Right cardiac atrium (tissue), 5 donors: ENCODE data around the gene ITPK1. TPM values are rescaled to one million over a fixed set of nuclear protein-coding genes. Genes with fewer than 3 reads are reported as not detected.

ENCODE experiments used
- ATAC-seq, 2 donors: fragments of 200-7000 bp; cut with Tn5 transposase; one replicate each; pipeline versions ENCODE4 v1.8.0 to v1.9.1; 2020; ENCODE audit warnings: moderate library complexity in 2 of 2, mild to moderate bottlenecking in 1 of 2
- DNase-seq, 3 donors: peaks; one replicate each; pipeline ENCODE4 v3.0.0-alpha.2; 2020
- H3K27ac ChIP-seq: one replicate; pipeline ENCODE4 v1.5.1; 2013; ENCODE audit warnings: mild to moderate bottlenecking, low read length, control low read depth, moderate library complexity
- H3K27me3 ChIP-seq: one replicate; pipeline ENCODE4 v1.6.1; 2013; ENCODE audit not compliant: control insufficient read depth, insufficient read depth
- H3K4me1 ChIP-seq: one replicate; pipeline ENCODE4 v1.6.1; 2013; ENCODE audit warnings: low read length; ENCODE audit not compliant: control insufficient read depth, insufficient read depth
- H3K4me3 ChIP-seq: one replicate; pipeline ENCODE4 v1.5.1; 2013; ENCODE audit warnings: low read length, control low read depth
- H3K9me3 ChIP-seq: one replicate; pipeline ENCODE4 v1.6.1; 2013; ENCODE audit warnings: low read length; ENCODE audit not compliant: control insufficient read depth
- WGBS: extraction: QIAGEN DNeasy Blood & Tissue Kit; methylation state at CpG from one replicate; pipeline ENCODE4 v1.1.7; 2013; 5-methylcytosine and 5-hydroxymethylcytosine counted together
- intact Hi-C, 4 donors: fragments of 100-400 bp; cut with DNase I; formaldehyde crosslinking; loops; one replicate each; pipeline versions ENCODE4 v1.11.0 to v1.14.0; 2022 to 2023
- polyA plus RNA-seq: library from polyadenylated mRNA; stranded (reverse); fragments of 200-250 nt; gene quantifications from one replicate; pipeline ENCODE4 v1.2.3, GENCODE V29; 2013
- total RNA-seq, 4 donors: library from RNA; stranded (reverse); fragmentation: NEBNext Ultra II Directional; extraction: Animal tissue kit (Norgen Biotek cat#: 25700); gene quantifications; one replicate each; pipeline ENCODE4 v1.2.1, GENCODE V29; 2021
- donor health status: healthy with polysubstance abuse.
- donor health status: DM: no; HTN: yes; CAD: no.
- donor health status: DM: no; HTN: no; CAD: no.
- donor health status: DM: no; HTN: yes; CAD: no; lungs with severe emphysema.
- donor health status: DM: yes; HTN: yes; CAD: no.

The ITPK1 gene
- total and polyA plus RNA-seq, 5 donors, result 78.2 to 135 (median 128) TPM

DNA sequence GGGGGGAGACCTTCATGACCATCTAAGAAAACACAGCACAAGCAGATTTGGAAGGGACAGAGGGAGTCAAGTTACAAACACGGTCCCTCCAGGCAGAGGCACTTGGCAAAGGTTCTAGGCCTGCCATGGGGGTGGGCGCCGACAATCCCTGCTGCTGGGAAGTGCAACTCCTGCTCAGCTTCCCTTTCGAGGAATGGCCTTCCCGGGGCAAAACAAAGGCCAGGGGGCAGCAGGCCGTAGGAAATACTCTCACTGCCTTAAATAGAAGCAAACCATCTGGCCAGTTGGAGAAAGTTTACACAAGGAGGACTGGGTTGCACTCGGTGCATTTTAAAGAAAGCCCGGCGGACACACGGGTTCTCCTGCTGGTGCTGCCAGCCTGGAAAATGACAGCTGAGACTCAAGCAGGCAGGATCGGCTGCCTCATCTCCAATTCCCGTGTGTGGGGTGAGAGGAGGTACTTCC is 65.8 kb downstream of the ITPK1 start:
- DNase-seq (peak in 2 of 3 donors; percentile 57 to 59), ATAC-seq (no peak)
- H3K4me1 ChIP-seq, result peaks cover 18% of the 10 kb centered on the region
- no peak overlapping the region for H3K4me3 ChIP-seq
- H3K9me3 ChIP-seq, result no peaks in the 10 kb centered on the region
- no peaks in the 10 kb centered on the region for H3K27me3 ChIP-seq
- intact Hi-C loops, result no loop called here
- 22% methylated on average over 12 of the region's 12 CpGs for WGBS
- H3K27ac ChIP-seq, result peak overlapping the region; percentile 40

- Histone ChIP-seq H3K27me3 (no peaks in the 10 kb centered on the region), H3K9me3 (no peaks in the 10 kb centered on the region), H3K4me1 (peaks cover 19% of the 10 kb centered on the region), H3K4me3 (no peak overlapping the region), H3K27ac (peak overlapping the region; percentile 40)
- ATAC-seq (no peak), DNase-seq (peak in 2 of 3 donors; percentile 21 to 41)
- 65% methylated on average over 4 of the region's 4 CpGs for WGBS
- intact Hi-C loops, result no loop called here
These were observed 66.4 kb downstream of the ITPK1 start for GRCh38 chr14:93049315-93049714.

GRCh38 chr14:93048843-93049242 is 66.9 kb downstream of the ITPK1 start:
- no peak for ATAC-seq
- H3K27ac ChIP-seq, result peak overlapping the region; percentile 15

DNA sequence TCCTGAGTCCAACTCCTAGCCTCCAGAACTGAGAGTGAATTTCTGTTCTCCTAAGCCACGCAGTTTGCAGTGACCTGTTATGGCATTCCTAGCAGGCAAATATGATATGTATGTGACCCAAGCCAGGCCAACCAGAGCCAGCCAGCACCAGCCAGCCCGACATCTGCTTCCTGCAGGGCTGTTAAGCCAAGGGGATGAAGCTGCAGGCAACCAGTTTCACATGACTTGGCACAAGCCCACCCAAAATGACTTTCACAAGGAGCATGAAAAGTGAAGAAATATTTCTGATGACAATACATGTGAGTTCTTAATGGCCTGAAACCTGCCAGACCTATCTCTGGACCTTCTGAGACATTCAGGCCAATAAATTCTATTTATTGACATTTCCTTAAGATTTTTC is 68.1 kb downstream of the ITPK1 start:
- intact Hi-C loops, result no loop called here
- no peak for ATAC-seq
- Histone ChIP-seq H3K9me3 (no peaks in the 10 kb centered on the region), H3K4me3 (no peak overlapping the region), H3K27ac (no peak overlapping the region), H3K4me1 (peaks cover 26% of the 10 kb centered on the region), H3K27me3 (no peaks in the 10 kb centered on the region)
- WGBS, result 70% methylated on average over 2 of the region's 2 CpGs
- DNase-seq, result peak in 2 of 3 donors; percentile 27 to 33

More at GRCh38 chr14:93048843-93049242, 66.9 kb downstream of the ITPK1 start:
- intact Hi-C loops, result no loop called here
- Histone ChIP-seq H3K9me3 (no peaks in the 10 kb centered on the region), H3K4me1 (peaks cover 19% of the 10 kb centered on the region), H3K4me3 (no peak overlapping the region), H3K27me3 (no peaks in the 10 kb centered on the region)
- WGBS, result 90% methylated on average over 2 of the region's 2 CpGs
- peak in 2 of 3 donors; percentile 11 to 25 for DNase-seq

- WGBS, result 82% methylated on average over 4 of the region's 4 CpGs
- no peaks in the 10 kb centered on the region for H3K27me3 ChIP-seq
- no peak for ATAC-seq
- intact Hi-C loops, result no loop called here
- no peaks in the 10 kb centered on the region for H3K9me3 ChIP-seq
- no peak overlapping the region for H3K4me3 ChIP-seq
- no peak overlapping the region for H3K27ac ChIP-seq
- DNase-seq, result no peak
- H3K4me1 ChIP-seq, result peaks cover 30% of the 10 kb centered on the region
These were observed 68.6 kb downstream of the ITPK1 start for GRCh38 chr14:93047157-93047556.

DNA sequence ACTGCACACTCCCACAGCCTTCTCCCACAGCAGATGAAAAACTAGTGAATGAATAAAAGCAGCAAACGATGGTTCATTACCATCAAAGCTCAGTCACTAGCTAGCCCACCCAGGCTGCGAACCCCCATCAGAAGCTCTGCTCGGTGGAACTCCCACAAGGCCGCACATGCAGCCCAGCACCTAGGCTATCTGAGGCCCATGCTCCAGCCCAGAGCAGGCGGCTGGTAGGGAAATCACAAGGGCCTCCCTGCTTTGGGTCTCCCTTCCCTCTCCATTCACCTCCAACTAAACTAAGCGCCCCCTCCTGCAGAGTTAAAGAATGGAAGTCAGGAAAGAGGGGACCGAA is 69.0 kb downstream of the ITPK1 start:
- intact Hi-C loops, result no loop called here
- no peaks in the 10 kb centered on the region for H3K27me3 ChIP-seq
- H3K4me3 ChIP-seq, result no peak overlapping the region
- peaks cover 31% of the 10 kb centered on the region for H3K4me1 ChIP-seq
- H3K27ac ChIP-seq, result peak overlapping the region; percentile 44
- DNase-seq, result peak in 2 of 3 donors; percentile 19 to 41
- WGBS, result 90% methylated on average over 7 of the region's 7 CpGs
- H3K9me3 ChIP-seq, result no peaks in the 10 kb centered on the region
- ATAC-seq, result no peak

- H3K4me1 ChIP-seq, result peaks cover 35% of the 10 kb centered on the region
- H3K27ac ChIP-seq, result peak overlapping the region; percentile 74
These were observed 69.6 kb downstream of the ITPK1 start for GRCh38 chr14:93045965-93046704.

DNA sequence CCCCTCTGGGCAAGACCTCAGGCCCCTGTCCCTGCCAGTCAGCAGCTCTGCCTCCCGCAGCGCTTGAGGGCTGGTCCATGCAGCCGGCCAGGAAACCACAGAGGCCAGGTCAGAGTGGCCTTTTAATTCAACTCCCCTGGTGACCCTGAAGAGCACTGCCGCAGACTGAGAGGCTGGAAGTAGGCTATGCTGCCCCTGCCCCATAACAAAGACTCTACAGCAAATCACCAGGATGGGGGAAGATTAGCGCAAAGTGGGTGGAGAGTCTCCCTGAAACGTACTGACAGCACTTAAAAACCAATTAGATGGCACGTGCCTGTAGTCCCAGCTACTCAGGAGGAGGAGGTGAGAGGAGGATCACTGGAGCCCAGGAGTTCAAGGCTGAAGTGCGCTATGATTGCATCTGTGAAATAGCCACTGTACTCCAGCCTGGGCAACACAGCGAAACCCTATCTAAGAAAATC is 70.5 kb downstream of the ITPK1 start:
- intact Hi-C loops, result no loop called here
- peaks cover 36% of the 10 kb centered on the region for H3K4me1 ChIP-seq
- ATAC-seq, result no peak
- H3K27me3 ChIP-seq, result no peaks in the 10 kb centered on the region
- WGBS, result 68% methylated on average over 9 of the region's 9 CpGs
- H3K9me3 ChIP-seq, result no peaks in the 10 kb centered on the region
- no peak overlapping the region for H3K4me3 ChIP-seq
- peak overlapping the region; percentile 80 for H3K27ac ChIP-seq
- peak in 2 of 3 donors; percentile 41 to 42 for DNase-seq

More at GRCh38 chr14:93045965-93046704, 69.6 kb downstream of the ITPK1 start:
- intact Hi-C loops, result no loop called here
- peak; percentile 7 to 9 for ATAC-seq
- H3K4me3 ChIP-seq, result no peak overlapping the region
- H3K27me3 ChIP-seq, result no peaks in the 10 kb centered on the region
- H3K9me3 ChIP-seq, result no peaks in the 10 kb centered on the region
- DNase-seq, result peak in 2 of 3 donors; percentile 34 to 41
- whole genome bisulfite sequencing, result 71% methylated on average over 16 of the region's 16 CpGs

DNA sequence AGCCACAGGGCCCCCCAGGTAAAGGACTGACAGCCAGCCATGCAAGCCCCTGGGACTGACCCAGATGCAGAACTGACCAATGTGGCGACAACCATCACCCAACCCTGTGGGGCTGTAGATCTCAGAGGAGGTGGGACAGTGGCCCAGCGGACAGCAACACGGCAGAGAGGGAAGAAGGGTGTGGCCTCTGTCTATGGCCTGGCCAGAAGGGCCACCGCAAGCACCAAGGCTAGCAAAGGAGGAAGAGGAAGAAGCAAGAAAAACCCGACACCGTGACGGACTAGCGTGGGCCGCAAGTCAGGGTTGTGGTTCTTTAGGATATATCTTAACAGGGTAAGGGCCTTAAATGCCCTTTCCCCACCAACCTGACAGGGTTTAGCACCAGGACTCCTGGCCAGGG is 71.2 kb downstream of the ITPK1 start:
- no peak overlapping the region for H3K4me3 ChIP-seq
- no peaks in the 10 kb centered on the region for H3K27me3 ChIP-seq
- 80% methylated on average over 9 of the region's 9 CpGs for WGBS
- no peak for ATAC-seq
- intact Hi-C loops, result no loop called here
- H3K27ac ChIP-seq, result peak overlapping the region; percentile 80
- DNase-seq, result peak in 2 of 3 donors; percentile 54 to 64
- H3K4me1 ChIP-seq, result peaks cover 38% of the 10 kb centered on the region
- H3K9me3 ChIP-seq, result no peaks in the 10 kb centered on the region

DNA sequence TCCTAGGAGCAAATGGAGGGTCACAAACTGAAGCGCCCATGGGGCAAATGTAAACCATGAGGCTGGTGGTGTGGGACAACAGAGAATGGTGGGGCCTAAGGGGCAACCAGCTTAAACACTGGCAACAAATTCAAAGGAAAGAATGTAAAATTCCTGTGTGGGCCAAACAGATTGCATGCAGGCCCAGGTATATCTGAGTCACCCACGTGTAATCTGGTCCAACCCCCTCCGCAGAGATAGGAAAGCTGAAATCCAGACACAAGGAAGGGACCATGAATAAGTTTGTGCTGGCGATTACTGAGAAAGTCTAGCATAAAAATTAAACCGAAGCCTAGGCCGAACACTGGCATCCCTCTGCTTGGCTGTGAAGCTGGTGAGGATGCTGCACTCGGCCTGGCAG is 71.6 kb downstream of the ITPK1 start:
- Histone ChIP-seq H3K9me3 (no peaks in the 10 kb centered on the region), H3K4me1 (peaks cover 36% of the 10 kb centered on the region), H3K27ac (peak overlapping the region; percentile 80), H3K27me3 (no peaks in the 10 kb centered on the region), H3K4me3 (no peak overlapping the region)
- intact Hi-C loops, result no loop called here
- DNase-seq (peak in 1 of 3 donors; percentile 6), ATAC-seq (no peak)
- 82% methylated on average over 7 of the region's 7 CpGs for WGBS
